ENCODE measurements around the gene OR2V2.
"Not testable (repeated sequence)": the region's sequence is repeated elsewhere in the genome, so short reads cannot be mapped to it uniquely, and the experiment has no call there.

The OR2V2 gene, protein sequence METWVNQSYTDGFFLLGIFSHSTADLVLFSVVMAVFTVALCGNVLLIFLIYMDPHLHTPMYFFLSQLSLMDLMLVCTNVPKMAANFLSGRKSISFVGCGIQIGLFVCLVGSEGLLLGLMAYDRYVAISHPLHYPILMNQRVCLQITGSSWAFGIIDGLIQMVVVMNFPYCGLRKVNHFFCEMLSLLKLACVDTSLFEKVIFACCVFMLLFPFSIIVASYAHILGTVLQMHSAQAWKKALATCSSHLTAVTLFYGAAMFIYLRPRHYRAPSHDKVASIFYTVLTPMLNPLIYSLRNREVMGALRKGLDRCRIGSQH

DNA sequence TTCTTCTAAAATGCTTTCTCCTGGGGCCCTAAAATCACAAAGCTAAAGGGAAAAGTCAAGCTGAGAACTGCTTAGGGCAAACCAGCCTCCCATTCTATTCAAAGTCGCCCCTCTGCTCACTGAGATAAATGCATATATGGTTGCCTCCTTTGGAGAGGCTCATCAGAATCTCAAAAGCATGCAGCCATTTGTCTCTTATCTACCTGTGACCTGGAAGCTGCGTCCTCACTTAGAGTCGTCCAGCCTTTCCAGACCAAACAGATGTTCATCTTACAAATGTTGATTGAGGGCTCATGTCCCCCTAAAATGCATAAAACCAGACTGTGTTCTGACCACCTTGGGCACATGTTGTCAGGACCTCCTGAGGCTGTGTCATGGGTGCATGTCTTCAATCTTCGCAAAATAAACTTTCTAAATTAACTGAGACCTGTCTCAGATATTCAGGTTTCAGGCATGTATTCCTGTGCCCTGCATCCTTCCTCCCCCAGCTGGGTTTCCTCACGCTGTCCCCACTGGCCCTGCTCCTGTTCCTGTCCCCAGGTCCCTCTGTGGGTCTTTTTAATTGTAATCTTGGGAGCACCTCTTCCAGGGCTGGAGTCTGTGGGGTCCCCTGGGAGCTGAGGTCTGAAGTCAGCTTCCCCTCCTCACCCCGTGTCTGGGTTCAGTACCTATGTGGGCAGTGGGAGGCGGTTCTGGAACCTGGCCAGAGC, at the start of gene OR2V2:
TSS of gene OR2V2 (plus strand) at position 660 of the 710 bp plus-strand sequence. CDS start 7,357 bp downstream, outside the sequence.
- H3K9me3 Mint-ChIP-seq, H3K4me3 Mint-ChIP-seq, H3K4me1 Mint-ChIP-seq, H3K27ac Mint-ChIP-seq, H3K36me3 Mint-ChIP-seq: not testable (repeated sequence)
- H3K27me3 Mint-ChIP-seq = peaks cover 49% of the 10 kb centered on the region

DNA sequence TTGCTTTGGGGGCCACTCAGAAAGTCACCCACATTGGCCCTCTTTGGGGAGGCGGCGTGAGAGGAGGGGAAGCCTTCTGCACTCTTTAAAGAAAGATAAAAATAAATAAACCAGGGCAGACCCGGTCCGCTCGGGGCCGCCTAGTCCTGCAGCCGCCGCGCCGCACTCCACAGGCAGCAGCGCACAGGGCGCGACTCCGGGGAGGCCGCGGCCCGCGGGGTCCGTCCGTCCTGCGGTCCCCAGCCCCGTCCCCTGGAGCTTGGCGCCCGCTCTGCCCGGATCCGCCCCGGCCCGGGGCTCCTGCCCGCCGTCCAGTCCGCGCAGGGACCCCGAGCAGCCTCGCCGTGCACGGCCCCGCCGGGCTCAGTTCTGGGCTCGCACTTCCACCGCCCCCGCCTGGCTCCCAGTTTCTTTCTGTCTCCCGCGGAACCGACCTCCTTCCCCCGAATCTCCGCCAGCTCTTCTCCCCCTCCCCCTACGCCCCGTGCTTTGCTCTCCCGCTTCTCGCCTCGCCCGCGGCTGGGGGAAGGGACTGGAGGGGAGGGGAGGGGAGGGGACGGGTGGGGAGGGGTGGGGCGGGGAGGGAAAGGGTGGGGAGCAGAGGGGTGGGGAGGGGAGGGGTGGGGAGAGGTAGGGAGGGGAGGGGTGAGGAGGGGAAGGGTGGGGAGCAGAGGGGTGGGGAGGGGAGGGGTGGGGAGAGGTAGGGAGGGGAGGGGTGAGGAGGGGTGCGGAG, 49.5 kb upstream of the OR2V2 start:
- H3K4me3 Mint-ChIP-seq, H3K36me3 Mint-ChIP-seq, H3K9me3 Mint-ChIP-seq, H3K27ac Mint-ChIP-seq: not testable (repeated sequence)
- Mint-ChIP-seq H3K27me3 (peaks cover 24% of the 10 kb centered on the region), H3K4me1 (peaks cover 11% of the 10 kb centered on the region)

DNA sequence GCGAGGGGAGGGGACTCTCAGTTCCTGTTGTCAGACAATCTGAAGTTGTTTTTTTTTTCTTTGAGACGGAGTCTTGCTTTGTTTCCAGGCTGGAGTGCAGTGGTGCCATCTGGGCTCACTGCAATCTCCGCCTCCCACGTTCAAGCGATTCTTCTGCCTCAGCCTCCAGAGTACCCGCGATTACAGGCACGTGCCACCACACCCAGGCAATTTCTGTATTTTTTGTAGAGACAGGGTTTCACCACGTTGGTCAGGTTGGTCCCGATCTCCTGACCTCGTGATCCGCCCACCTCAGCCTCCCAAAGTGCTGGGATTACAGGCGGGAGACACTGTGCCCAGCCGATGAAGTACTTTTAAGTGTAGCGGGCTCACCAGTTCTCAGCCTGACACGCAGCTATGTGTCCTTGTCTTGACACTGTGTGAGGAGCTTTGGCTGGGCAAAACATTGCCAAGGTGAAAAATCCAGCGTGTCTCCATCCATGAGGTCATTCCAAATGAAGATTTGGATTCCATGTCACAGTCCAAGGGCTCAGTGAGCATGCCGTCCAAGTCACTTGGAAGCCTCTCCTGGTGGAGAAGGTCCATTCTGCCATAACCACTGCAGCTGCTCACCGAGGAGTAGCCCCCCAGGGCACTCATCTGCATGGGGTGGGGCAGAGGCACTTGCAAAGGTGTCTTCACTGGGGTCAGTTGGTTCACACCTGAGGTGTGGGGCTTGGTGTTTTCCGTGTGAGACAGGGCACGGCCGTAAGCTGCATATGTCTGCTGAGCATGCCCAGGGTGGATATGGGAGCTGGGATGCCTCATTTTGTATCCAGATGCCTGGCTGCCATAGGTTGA, 48.4 kb upstream of the OR2V2 start:
- no peaks in the 10 kb centered on the region for H3K9me3 Mint-ChIP-seq
- H3K27ac Mint-ChIP-seq = no peak overlapping the region
- no peak overlapping the region for H3K4me3 Mint-ChIP-seq
- H3K4me1 Mint-ChIP-seq = peaks cover 12% of the 10 kb centered on the region
- H3K27me3 Mint-ChIP-seq = peaks cover 21% of the 10 kb centered on the region
- H3K36me3 Mint-ChIP-seq = no peaks in the 10 kb centered on the region

DNA sequence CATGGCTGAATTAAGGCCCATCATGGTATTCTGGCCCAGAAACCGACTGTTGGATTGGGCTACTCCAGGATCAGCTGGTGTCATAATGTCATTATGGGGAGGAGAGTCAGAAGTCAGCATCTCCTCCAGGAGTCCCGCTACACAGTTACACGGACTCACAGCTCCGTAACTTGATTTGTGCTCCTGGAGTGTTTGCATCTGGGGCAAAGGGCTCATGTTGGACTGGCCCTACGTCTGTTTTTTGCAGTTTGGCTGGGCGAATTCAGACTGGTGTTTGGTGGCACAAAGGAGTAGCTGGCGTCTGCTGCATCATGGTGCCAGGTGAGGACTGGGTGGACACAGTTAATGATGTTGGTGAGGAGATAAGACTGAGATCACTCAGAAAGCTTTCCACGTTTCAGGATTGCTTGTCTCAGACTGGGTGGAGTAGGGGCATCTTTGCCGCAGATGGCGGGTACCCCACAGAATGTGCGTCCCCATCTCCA, 47.7 kb upstream of the OR2V2 start:
- Mint-ChIP-seq H3K27ac (no peak overlapping the region), H3K9me3 (no peaks in the 10 kb centered on the region), H3K27me3 (peaks cover 28% of the 10 kb centered on the region), H3K36me3 (no peaks in the 10 kb centered on the region), H3K4me1 (peaks cover 18% of the 10 kb centered on the region), H3K4me3 (peak overlapping the region; percentile 49)

DNA sequence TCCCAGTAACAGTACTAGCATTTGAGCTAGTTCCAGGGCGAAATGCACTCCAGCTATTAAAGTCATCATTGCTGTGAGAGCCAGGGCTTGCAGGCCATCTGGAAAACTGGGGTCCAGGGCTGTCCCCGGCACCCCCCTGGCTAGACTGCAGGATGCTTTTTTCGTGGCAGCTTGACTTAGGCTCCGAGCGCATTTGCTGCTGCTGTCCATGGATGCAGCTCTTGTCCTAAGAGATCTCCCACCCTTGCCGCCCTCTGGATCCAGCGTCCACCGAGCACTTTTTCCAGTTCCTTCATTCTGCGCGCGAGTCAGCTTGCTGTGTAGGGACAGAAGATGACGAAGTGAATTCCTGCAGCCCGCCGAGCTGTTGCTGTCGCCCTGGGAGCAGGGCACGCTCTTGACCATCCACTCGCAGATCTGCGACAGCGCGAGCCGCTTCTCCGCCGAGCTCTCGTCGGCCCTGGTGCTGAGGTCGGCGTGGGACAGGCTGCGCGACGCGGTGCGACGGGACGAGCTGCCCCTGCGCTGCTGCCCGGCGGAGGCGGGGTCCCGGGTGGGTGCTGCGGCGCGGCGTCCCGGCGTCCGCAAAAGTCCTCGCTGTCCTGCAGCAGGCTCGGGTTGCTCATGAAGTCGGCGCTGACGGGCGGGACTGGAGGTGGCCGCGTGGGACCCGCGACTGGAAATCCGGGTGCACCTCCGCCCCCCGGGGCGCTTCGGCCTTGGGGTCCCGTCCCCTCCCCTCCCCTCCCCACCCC, 47.1 kb upstream of the OR2V2 start:
- Mint-ChIP-seq H3K9me3 (no peaks in the 10 kb centered on the region), H3K4me3 (peak overlapping the region; percentile 51), H3K27me3 (peaks cover 28% of the 10 kb centered on the region), H3K4me1 (peaks cover 20% of the 10 kb centered on the region), H3K36me3 (no peaks in the 10 kb centered on the region), H3K27ac (no peak overlapping the region)

DNA sequence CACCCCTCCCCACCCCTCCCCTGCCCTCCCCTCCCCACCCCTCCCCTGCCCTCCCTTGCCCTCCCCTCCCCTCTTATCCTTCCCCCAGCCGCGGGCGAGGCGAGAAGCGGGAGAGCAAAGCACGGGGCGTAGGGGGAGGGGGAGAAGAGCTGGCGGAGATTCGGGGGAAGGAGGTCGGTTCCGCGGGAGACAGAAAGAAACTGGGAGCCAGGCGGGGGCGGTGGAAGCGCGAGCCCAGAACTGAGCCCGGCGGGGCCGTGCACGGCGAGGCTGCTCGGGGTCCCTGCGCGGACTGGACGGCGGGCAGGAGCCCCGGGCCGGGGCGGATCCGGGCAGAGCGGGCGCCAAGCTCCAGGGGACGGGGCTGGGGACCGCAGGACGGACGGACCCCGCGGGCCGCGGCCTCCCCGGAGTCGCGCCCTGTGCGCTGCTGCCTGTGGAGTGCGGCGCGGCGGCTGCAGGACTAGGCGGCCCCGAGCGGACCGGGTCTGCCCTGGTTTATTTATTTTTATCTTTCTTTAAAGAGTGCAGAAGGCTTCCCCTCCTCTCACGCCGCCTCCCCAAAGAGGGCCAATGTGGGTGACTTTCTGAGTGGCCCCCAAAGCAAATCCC, 46.2 kb upstream of the OR2V2 start:
- Mint-ChIP-seq H3K27me3 (peaks cover 33% of the 10 kb centered on the region), H3K4me1 (peaks cover 24% of the 10 kb centered on the region)
- H3K36me3 Mint-ChIP-seq, H3K4me3 Mint-ChIP-seq, H3K9me3 Mint-ChIP-seq, H3K27ac Mint-ChIP-seq: not testable (repeated sequence)

DNA sequence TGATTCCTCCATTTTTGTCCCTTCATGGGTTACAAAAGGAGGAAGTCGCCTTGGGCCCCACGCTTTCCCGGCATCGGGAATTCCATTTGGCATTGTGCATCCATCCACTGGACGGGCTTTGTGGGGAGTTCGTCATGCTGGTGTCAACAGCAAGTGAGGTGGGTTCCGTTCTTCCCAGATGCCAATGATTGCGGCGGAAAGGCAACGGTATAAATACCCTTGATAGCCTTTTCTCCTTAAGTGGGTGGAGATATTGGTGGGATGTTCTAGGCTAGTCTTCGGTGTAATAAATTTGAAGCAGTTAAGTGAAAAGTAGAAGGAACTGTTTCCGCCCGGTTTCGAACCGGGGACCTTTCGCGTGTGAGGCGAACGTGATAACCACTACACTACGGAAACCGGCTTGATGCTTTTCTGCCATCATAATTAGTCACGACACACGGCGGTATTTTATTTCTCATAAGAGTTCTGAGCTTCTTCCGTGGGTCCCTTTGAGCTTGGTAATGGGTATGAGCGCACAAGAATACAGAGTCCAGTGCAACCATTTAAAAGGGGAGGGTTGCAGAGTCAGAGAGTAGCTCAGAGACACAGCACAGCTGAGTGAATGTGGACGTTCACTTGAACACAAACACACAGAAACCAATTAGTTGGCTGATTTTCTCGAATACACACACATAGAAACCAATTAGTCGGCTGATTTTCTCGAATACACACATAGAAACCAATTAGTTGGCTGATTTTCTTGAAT, 45.3 kb upstream of the OR2V2 start:
- H3K4me3 Mint-ChIP-seq, H3K36me3 Mint-ChIP-seq, H3K27ac Mint-ChIP-seq, H3K9me3 Mint-ChIP-seq: not testable (repeated sequence)
- H3K27me3 Mint-ChIP-seq = peaks cover 35% of the 10 kb centered on the region
- peaks cover 24% of the 10 kb centered on the region for H3K4me1 Mint-ChIP-seq

DNA sequence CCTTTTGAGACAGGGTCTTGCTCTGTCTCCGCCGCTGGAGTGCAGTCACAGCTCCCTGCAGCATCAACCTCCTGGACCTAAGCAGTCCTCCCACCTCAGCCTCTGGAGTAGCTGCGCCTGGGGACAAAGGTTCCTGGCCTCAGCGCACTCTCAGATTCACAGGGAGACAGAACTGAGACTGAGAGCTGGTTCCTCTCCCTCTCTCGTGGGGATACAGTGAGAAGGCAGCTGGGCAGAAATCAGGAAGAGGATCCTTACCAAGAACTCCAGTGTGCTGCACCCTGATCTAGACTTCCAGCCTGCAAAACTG, 43.2 kb upstream of the OR2V2 start:
- peak overlapping the region; percentile 83 for H3K4me3 Mint-ChIP-seq
- H3K4me1 Mint-ChIP-seq = peaks cover 24% of the 10 kb centered on the region
- H3K9me3 Mint-ChIP-seq, H3K27ac Mint-ChIP-seq, H3K36me3 Mint-ChIP-seq: not testable (repeated sequence)
- H3K27me3 Mint-ChIP-seq = peaks cover 46% of the 10 kb centered on the region

DNA sequence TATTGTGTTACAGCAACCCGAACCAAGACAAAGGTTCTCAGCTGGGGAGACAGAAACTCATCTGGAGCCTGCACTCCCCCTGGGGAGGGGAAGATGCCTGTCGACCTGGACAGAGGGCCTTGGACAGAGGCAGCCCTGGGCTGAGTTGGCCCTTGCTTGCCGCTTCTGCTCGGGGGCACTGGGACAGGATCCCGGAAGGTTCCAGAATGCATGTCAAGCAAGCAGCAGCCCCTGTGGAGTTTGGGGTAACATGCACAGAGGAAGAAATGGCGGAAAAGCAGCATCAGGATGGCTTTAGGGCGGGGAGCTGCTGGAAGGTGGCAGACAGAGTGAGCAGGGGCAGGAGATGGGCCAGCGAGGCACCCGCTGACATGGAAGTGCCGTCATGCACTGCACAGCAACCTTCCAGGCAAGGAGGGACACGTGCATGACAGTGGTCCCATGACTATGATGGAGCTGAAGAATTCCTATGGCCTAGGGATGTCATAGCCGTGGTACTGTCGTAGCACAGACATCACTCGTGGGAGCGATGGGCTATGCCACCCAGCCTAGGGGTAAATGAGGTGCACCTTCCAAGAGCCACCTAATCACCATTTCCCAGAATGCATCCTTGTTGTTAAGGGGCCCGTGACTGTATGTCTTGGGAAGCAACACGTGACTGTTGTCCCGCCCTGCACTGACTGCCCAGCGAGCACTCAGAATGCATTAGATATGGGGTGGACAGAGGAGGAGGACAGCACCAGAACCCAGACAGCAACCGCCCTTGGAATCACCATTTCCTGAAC, 42.6 kb upstream of the OR2V2 start:
- H3K27ac Mint-ChIP-seq, H3K4me3 Mint-ChIP-seq, H3K9me3 Mint-ChIP-seq, H3K36me3 Mint-ChIP-seq: not testable (repeated sequence)
- Mint-ChIP-seq H3K27me3 (peaks cover 43% of the 10 kb centered on the region), H3K4me1 (peaks cover 19% of the 10 kb centered on the region)

DNA sequence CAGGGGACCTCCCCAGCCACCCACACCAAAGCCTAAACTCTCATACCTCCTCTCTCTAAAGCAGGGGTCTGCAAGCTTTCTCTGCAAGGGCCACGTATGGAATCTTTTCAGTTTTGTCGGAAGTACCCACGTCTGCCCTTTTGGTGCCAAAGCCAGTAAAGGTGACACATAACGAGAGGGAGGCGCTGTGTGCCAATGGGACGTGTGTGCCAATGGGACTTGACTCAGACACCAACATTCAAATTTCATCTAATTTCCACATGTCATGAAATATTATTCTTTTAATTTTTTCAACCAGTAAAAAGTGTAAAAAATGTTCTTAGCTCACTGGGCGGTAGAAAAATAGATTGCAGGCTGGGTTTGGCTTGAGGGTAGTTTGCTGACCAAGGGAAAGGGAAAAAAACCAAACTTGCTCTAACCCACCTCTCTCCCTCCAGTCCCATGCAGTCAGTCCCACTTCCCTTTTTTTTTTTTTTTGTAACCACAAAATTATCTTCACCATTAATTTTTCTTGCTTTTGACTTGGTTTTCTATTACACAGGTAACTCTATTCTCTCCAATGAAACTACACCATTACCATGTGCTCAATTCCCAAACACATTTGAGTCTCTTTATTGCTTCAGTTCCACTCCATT, 41.9 kb upstream of the OR2V2 start:
- peaks cover 43% of the 10 kb centered on the region for H3K27me3 Mint-ChIP-seq

DNA sequence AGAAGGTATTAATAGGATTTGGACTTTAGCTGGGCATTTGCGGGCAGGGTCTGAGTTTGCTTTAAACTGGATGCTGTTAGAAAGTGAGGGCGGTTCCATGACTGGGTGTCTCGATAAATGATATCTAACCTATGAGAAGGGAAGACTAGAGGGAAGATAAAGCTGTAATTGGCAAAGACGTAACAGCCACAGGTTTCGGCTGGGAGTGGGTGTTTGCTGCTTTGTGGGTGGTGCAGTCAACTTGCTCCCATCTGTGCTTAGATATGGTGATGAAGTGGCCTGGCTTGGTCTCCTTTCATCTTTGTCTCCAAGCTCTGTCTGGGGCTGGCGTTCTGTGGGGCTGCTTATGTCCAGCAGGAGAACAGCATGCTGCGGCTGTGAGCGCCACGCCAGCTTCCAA, 39.7 kb upstream of the OR2V2 start:
- no peak overlapping the region for H3K4me3 Mint-ChIP-seq
- H3K9me3 Mint-ChIP-seq = no peaks in the 10 kb centered on the region
- peaks cover 13% of the 10 kb centered on the region for H3K4me1 Mint-ChIP-seq
- peaks cover 55% of the 10 kb centered on the region for H3K27me3 Mint-ChIP-seq
- H3K36me3 Mint-ChIP-seq = peaks cover 2% of the 10 kb centered on the region
- no peak overlapping the region for H3K27ac Mint-ChIP-seq

More for the DNA sequence above, 41.9 kb upstream of the OR2V2 start:
- Mint-ChIP-seq H3K4me3 (peak overlapping the region; percentile 4), H3K27ac (no peak overlapping the region), H3K36me3 (peaks cover 2% of the 10 kb centered on the region), H3K9me3 (no peaks in the 10 kb centered on the region), H3K4me1 (peaks cover 13% of the 10 kb centered on the region)

DNA sequence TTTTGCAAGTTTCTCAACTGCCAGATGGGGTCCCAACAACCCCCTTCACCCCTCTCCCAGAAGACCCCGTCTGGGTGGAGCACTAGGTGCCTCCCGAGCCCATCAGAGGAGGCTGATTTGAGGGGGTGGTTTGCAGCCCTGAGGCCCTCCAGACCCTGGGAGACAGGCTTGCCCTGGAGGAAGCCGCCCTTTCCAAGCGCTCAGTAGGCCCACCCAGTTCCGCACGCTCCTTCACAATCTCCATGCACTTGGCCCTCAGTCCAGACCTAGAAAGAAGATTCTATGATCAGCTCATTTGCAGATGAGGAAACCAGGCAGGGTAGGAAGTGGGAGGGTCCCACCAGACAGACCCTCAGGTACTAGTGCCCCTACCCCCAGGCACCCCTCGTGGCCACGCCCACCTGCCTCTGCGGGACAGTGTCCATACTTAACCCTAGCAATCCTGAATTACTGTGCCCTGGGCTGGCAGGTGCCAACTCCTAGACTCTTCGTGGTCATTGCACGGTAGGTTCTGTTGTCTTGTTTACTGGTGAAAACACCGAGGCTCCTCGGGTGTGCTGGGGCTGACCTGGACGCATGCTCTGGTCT, 38.7 kb upstream of the OR2V2 start:
- Mint-ChIP-seq H3K27ac (no peak overlapping the region), H3K4me3 (no peak overlapping the region), H3K36me3 (peaks cover 2% of the 10 kb centered on the region), H3K27me3 (peaks cover 53% of the 10 kb centered on the region), H3K4me1 (peaks cover 13% of the 10 kb centered on the region), H3K9me3 (no peaks in the 10 kb centered on the region)

Data from activated naive CD4-positive, alpha-beta T cell treated with anti-CD3 and anti-CD28 coated beads, Interleukin-2, amount 50 U/mL, for 24 hours (primary cell).